ENCODE measurements around the gene PALD1. TPM values are rescaled to one million over a fixed set of nuclear protein-coding genes. Genes with fewer than 3 reads are reported as not detected.

The PALD1 gene
- total and polyA plus RNA-seq, 9 of the 15 experiments (the other 6 are each of a cell fraction or from before 2014, with no cell fraction given), result 0.03 to 0.29 (median 0.09) TPM; not detected in 2

- TF ChIP-seq CEBPG (CRISPR knock-in tag; IDR thresholded peaks at IDR 0.05) (no peak), CEBPG (tag; conservative IDR thresholded peaks at IDR 0.05 in 1 of 2, IDR thresholded peaks at IDR 0.05 in 1 of 2) (peak in 1 of 2 experiments; percentile 87; a peak in 2 of 4 replicates), MYBL2 (IDR thresholded peaks at IDR 0.05; ENCODE audit: low read depth) (peak; percentile 35; the same call in 1 of the 2 replicates), MYBL2 (CRISPR knock-in tag; IDR thresholded peaks at IDR 0.05; ENCODE audit: borderline replicate concordance) (no peak), CBX5 (IDR thresholded peaks at IDR 0.05; ENCODE audit: borderline replicate concordance, low read depth) (no peak), ETV6 (IDR thresholded peaks at IDR 0.05; ENCODE audit: borderline replicate concordance in 1 of 2, low read depth in 2 of 2, low read length in 1 of 2) (0 out of 4 replicates have a peak, but pooled peaks of 1 of the 2 experiments have one; percentile 42), ETV6 (CRISPR knock-in tag; IDR thresholded peaks at IDR 0.05; ENCODE audit: borderline replicate concordance) (no peak), ZNF280A (IDR thresholded peaks at IDR 0.05; ENCODE audit: low read depth, partially characterized antibody) (peak; percentile 10), KLF6 (CRISPR knock-in tag; IDR thresholded peaks at IDR 0.05; ENCODE audit: borderline replicate concordance) (no peak), LARP7 (IDR thresholded peaks at IDR 0.05) (peak; percentile 80; the same call in 1 of the 2 replicates), ZNF197 (CRISPR knock-in tag; IDR thresholded peaks at IDR 0.05; ENCODE audit: low read depth) (peak; percentile 15; the same call in 1 of the 2 replicates), GATAD2A (IDR thresholded peaks at IDR 0.05) (peak; percentile 98), CREB3 (tag; conservative IDR thresholded peaks at IDR 0.05; ENCODE audit: low read depth) (0 out of 2 replicates have a peak, but pooled peaks have one; percentile 9), NCOA4 (IDR thresholded peaks at IDR 0.05; ENCODE audit: partially characterized antibody) (peak; percentile 9), ETV1 (tag; conservative IDR thresholded peaks at IDR 0.05; ENCODE audit: low read depth) (no peak), HBP1 (CRISPR knock-in tag; IDR thresholded peaks at IDR 0.05) (0 out of 2 replicates have a peak, but pooled peaks have one; percentile 60), BCLAF1 (IDR thresholded peaks at IDR 0.05; ENCODE audit: borderline replicate concordance in 1 of 2, control insufficient read depth in 1 of 2, low read depth in 2 of 2, low read length in 1 of 2) (peak in 1 of 2 experiments; percentile 22; a peak in 1 of 4 replicates), STAG1 (CRISPR knock-in tag; IDR thresholded peaks at IDR 0.05; ENCODE audit: borderline replicate concordance) (no peak), RCOR1 (IDR thresholded peaks at IDR 0.05; ENCODE audit: borderline replicate concordance in 1 of 2, low read depth in 2 of 2, low read length in 2 of 2) (peak in 1 of 2 experiments; percentile 38; a peak in 1 of 4 replicates)
Measured at GRCh38 chr10:70576803-70577517, 98.4 kb downstream of the PALD1 start (continued).
